ENCODE data around the gene NMNAT2. TPM values are rescaled to one million over a fixed set of nuclear protein-coding genes. Genes with fewer than 3 reads are reported as not detected.
A peak's percentile ranks its signal among the peaks of the same experiment; 100 is the strongest.

Gene NMNAT2
- total and polyA plus RNA-seq, 3 donors from 2014 or later: 23.6 to 52.0 (median 45.7) TPM

- Histone ChIP-seq H3K4me1 (peaks cover 19% of the 10 kb centered on the region), H3K36me3 (ENCODE audit: low read depth, missing control alignments) (no peaks in the 10 kb centered on the region), H3K4me3 (no peak overlapping the region), H3K27ac (no peak overlapping the region), H3K9me3 (no peaks in the 10 kb centered on the region), H3K27me3 (no peaks in the 10 kb centered on the region)
- DNase-seq: no peak
- TF ChIP-seq CTCF (IDR thresholded peaks at IDR 0.05): no peak
- no peak for TF ChIP-seq POLR2A (IDR thresholded peaks at IDR 0.05)
- 58 to 89% methylated on average over 8 to 9 of the region's 9 CpGs for WGBS, 2 donors
- intact Hi-C loops (cut with DNase I; ENCODE audit: low total_unique reads): no loop called here
Observed at GRCh38 chr1:183289051-183289496, 129.1 kb downstream of the NMNAT2 start.

GRCh38 chr1:183288583-183288982, 129.6 kb downstream of the NMNAT2 start:
- H3K27ac ChIP-seq: no peak overlapping the region
- H3K4me3 ChIP-seq: no peak overlapping the region
- TF ChIP-seq CTCF (IDR thresholded peaks at IDR 0.05) (no peak), POLR2A (IDR thresholded peaks at IDR 0.05) (no peak)
- 85 to 86% methylated on average over 2 of the region's 2 CpGs for WGBS, 2 donors
- peaks cover 19% of the 10 kb centered on the region for H3K4me1 ChIP-seq
- no peaks in the 10 kb centered on the region for H3K36me3 ChIP-seq (ENCODE audit: low read depth, missing control alignments)
- no peaks in the 10 kb centered on the region for H3K9me3 ChIP-seq
- no peak for DNase-seq
- intact Hi-C loops (cut with DNase I; ENCODE audit: low total_unique reads): no loop called here
- no peaks in the 10 kb centered on the region for H3K27me3 ChIP-seq

GRCh38 chr1:183287191-183287675, 130.9 kb downstream of the NMNAT2 start:
- Histone ChIP-seq H3K27ac (peak overlapping the region; percentile 53 to 55), H3K27me3 (no peaks in the 10 kb centered on the region), H3K36me3 (ENCODE audit: low read depth, missing control alignments) (no peaks in the 10 kb centered on the region), H3K9me3 (no peaks in the 10 kb centered on the region), H3K4me3 (no peak overlapping the region), H3K4me1 (peaks cover 23% of the 10 kb centered on the region)
- DNase-seq: peak; percentile 81
- TF ChIP-seq CTCF (IDR thresholded peaks at IDR 0.05) (no peak), POLR2A (IDR thresholded peaks at IDR 0.05) (no peak)
- intact Hi-C loops (cut with DNase I; ENCODE audit: low total_unique reads): no loop called here
- 33 to 48% methylated on average over 5 of the region's 5 CpGs for WGBS, 2 donors

GRCh38 chr1:183285746-183286145, 132.4 kb downstream of the NMNAT2 start:
- Histone ChIP-seq H3K4me1 (peaks cover 29% of the 10 kb centered on the region), H3K27ac (peak overlapping the region; percentile 44 to 55), H3K36me3 (ENCODE audit: low read depth, missing control alignments) (no peaks in the 10 kb centered on the region), H3K4me3 (no peak overlapping the region), H3K27me3 (no peaks in the 10 kb centered on the region), H3K9me3 (no peaks in the 10 kb centered on the region)
- intact Hi-C loops (cut with DNase I; ENCODE audit: low total_unique reads): no loop called here
- TF ChIP-seq CTCF (IDR thresholded peaks at IDR 0.05) (no peak), POLR2A (IDR thresholded peaks at IDR 0.05) (no peak)
- no peak for DNase-seq
- 65 to 70% methylated on average over 4 of the region's 4 CpGs for WGBS, 2 donors

- Histone ChIP-seq H3K36me3 (ENCODE audit: low read depth, missing control alignments) (no peaks in the 10 kb centered on the region), H3K4me1 (peaks cover 29% of the 10 kb centered on the region), H3K27ac (no peak overlapping the region), H3K4me3 (no peak overlapping the region), H3K27me3 (no peaks in the 10 kb centered on the region), H3K9me3 (no peaks in the 10 kb centered on the region)
- DNase-seq: no peak
- WGBS, 2 donors: 86 to 100% methylated on average over 1 of the region's 1 CpG
- intact Hi-C loops (cut with DNase I; ENCODE audit: low total_unique reads): no loop called here
- no peak for TF ChIP-seq CTCF (IDR thresholded peaks at IDR 0.05)
- TF ChIP-seq POLR2A (IDR thresholded peaks at IDR 0.05): no peak
Observed at GRCh38 chr1:183285256-183285655, 132.9 kb downstream of the NMNAT2 start.

Data from testis (tissue), 3 donors.